PC-9 (cell line): Measurements from ENCODE around the gene SPDYA. TPM values are rescaled to one million over a fixed set of nuclear protein-coding genes. Genes with fewer than 3 reads are reported as not detected.
A peak's percentile ranks its signal among the peaks of the same experiment; 100 is the strongest.

ENCODE experiments used
- BruUV-seq: library from RNA; stranded (reverse); fragments of 400-500 nt; replicated peaks from 2 replicates; lab custom pipeline; 2021; lab: Mats Ljungman, UMichigan
- CTCF ChIA-PET: fragments of 300-600 bp; sonication (Branson Sonifier 250); formaldehyde crosslinking; loops from one replicate; lab custom pipeline; 2022; ENCODE audit warnings: antibody characterized with exemption; lab: Charles Lee
- POLR2A ChIA-PET: fragments of 300-600 bp; sonication (Branson Sonifier 250); formaldehyde crosslinking; loops from one replicate; lab custom pipeline; 2022; ENCODE audit warnings: antibody characterized with exemption; ENCODE audit not compliant: unreplicated experiment; lab: Charles Lee
- DNase-seq, 2 experiments: peaks; one replicate each; pipeline versions ENCODE4 v3.0.0 to v3.0.0-alpha.2; 2015 to 2022; ENCODE audit warnings: mixed read lengths in 1 of 2
- H2AFZ ChIP-seq: fragments of 200-600 bp; sonication (generic); 2 replicates; pipeline ENCODE4 v1.8.1; 2017; ENCODE audit warnings: antibody characterized with exemption
- H3F3A ChIP-seq: fragments of 200-600 bp; sonication (generic); 2 replicates; pipeline ENCODE4 v1.8.1; 2017; ENCODE audit warnings: antibody characterized with exemption, mild to moderate bottlenecking, low read depth; ENCODE audit not compliant: insufficient read depth
- H3K27ac ChIP-seq: fragments of 200-600 bp; sonication (generic); 2 replicates; pipeline ENCODE4 v1.6.1; 2016; ENCODE audit warnings: mixed run types
- H3K27me3 ChIP-seq: fragments of 200-600 bp; sonication (generic); 2 replicates; pipeline ENCODE4 v1.6.1; 2016; ENCODE audit warnings: low read depth, mixed run types; ENCODE audit not compliant: insufficient read depth
- H3K36me3 ChIP-seq: fragments of 200-600 bp; sonication (generic); 2 replicates; pipeline ENCODE4 v1.6.1; 2016; ENCODE audit warnings: low read depth, mixed run types
- H3K4me1 ChIP-seq: fragments of 200-600 bp; sonication (generic); replicated peaks from 2 replicates; pipeline ENCODE4 v1.6.1; 2016; ENCODE audit warnings: mixed run types; ENCODE audit not compliant: insufficient read depth
- H3K4me2 ChIP-seq: fragments of 200-600 bp; sonication (generic); 2 replicates; pipeline ENCODE4 v1.6.1; 2017; ENCODE audit warnings: mixed run types
- H3K4me3 ChIP-seq: fragments of 200-600 bp; sonication (generic); 2 replicates; pipeline ENCODE4 v1.6.1; 2016; ENCODE audit warnings: mixed run types
- H3K79me2 ChIP-seq: fragments of 200-600 bp; sonication (generic); 2 replicates; pipeline ENCODE4 v1.6.1; 2017; ENCODE audit warnings: low read depth, mixed run types
- H3K9me2 ChIP-seq: fragments of 200-600 bp; sonication (generic); 2 replicates; pipeline ENCODE4 v1.8.1; 2017; ENCODE audit warnings: mild to moderate bottlenecking; ENCODE audit not compliant: insufficient read depth
- H3K9me3 ChIP-seq: fragments of 200-600 bp; sonication (generic); 2 replicates; pipeline ENCODE4 v1.8.1; 2016; ENCODE audit warnings: low read depth; ENCODE audit not compliant: insufficient read depth
- H4K20me1 ChIP-seq: fragments of 200-600 bp; sonication (generic); 2 replicates; pipeline ENCODE4 v1.8.1; 2017; ENCODE audit not compliant: insufficient read depth
- CTCF ChIP-seq: fragments of 200-600 bp; sonication (generic); conservative IDR thresholded peaks from 2 replicates; pipeline ENCODE4 v1.6.1; 2017; ENCODE audit warnings: mixed run types, antibody characterized with exemption, mild to moderate bottlenecking, moderate library complexity
- EZH2 ChIP-seq: fragments of 200-600 bp; sonication (generic); IDR thresholded peaks from 2 replicates; pipeline ENCODE4 v1.8.0; 2017; ENCODE audit warnings: antibody characterized with exemption, low read depth
- intact Hi-C: fragments of 100-400 bp; cut with micrococcal nuclease; formaldehyde crosslinking; loops from one replicate; pipeline ENCODE4 v1.10.0; 2022; ENCODE audit not compliant: unreplicated experiment
- total RNA-seq: library from RNA; stranded (reverse); gene quantifications from 2 replicates; pipeline ENCODE4 v1.2.3, GENCODE V29; 2021

The SPDYA gene
- total RNA-seq, 1 experiment from 2014 or later = 1.9 TPM

- BruUV-seq = TSS peak; percentile 32
- peak overlapping the region; percentile 73; the same call in 1 of the 2 replicates for H2AFZ ChIP-seq
- no peaks in the 10 kb centered on the region for H3K27me3 ChIP-seq
Observed at GRCh38 chr2:28895189-28895893, 84.7 kb downstream of the SPDYA start.

GRCh38 chr2:28896906-28897305 is 86.3 kb downstream of the SPDYA start:
- H3K4me3 ChIP-seq = peak overlapping the region; percentile 98
- H3K79me2 ChIP-seq = peaks cover 75% of the 10 kb centered on the region
- peak overlapping the region; percentile 90 for H3K4me2 ChIP-seq
- TF ChIP-seq EZH2 (no peak), CTCF (no peak)
- H3K36me3 ChIP-seq = peaks cover 30% of the 10 kb centered on the region
- no TSS peak for BruUV-seq
- H3K9me3 ChIP-seq = no peaks in the 10 kb centered on the region
- ChIA-PET CTCF (no interaction called here), POLR2A (interaction anchor here (0.5 to 0.8 kb wide), 2 partner anchors 265 to 1573 kb away, joined by 3 to 8 read pairs; no protein-coding TSS in a partner anchor)
- no peak overlapping the region for H2AFZ ChIP-seq
- H4K20me1 ChIP-seq = peaks cover 64% of the 10 kb centered on the region
- peaks cover 21% of the 10 kb centered on the region for H3F3A ChIP-seq
- DNase-seq = peak; percentile 4 to 67
- 0 out of 2 replicates have a peak overlapping the region, but pooled peaks have one; percentile 58 for H3K27ac ChIP-seq
- no peaks in the 10 kb centered on the region for H3K27me3 ChIP-seq
- intact Hi-C loops = loop anchor here (10.0 kb wide), 1 partner anchor 332 kb away; no protein-coding TSS in a partner anchor
- H3K4me1 ChIP-seq = peaks cover 34% of the 10 kb centered on the region
- no peaks in the 10 kb centered on the region for H3K9me2 ChIP-seq

More at GRCh38 chr2:28895189-28895893, 84.7 kb downstream of the SPDYA start:
- Histone ChIP-seq H3F3A (peaks cover 6% of the 10 kb centered on the region), H3K4me3 (peak overlapping the region; percentile 98), H3K4me1 (peaks cover 34% of the 10 kb centered on the region), H3K9me2 (no peaks in the 10 kb centered on the region), H3K27ac (peak overlapping the region; percentile 58), H3K36me3 (peaks cover 22% of the 10 kb centered on the region), H4K20me1 (peaks cover 48% of the 10 kb centered on the region), H3K9me3 (no peaks in the 10 kb centered on the region), H3K79me2 (peaks cover 60% of the 10 kb centered on the region), H3K4me2 (peak overlapping the region; percentile 90)
- intact Hi-C loops = loop anchor here (10.0 kb wide), 1 partner anchor 331 kb away; no protein-coding TSS in a partner anchor
- ChIA-PET CTCF (no interaction called here), POLR2A (interaction anchor here (0.5 to 0.9 kb wide), 4 partner anchors 25 to 466 kb away, joined by 3 to 12 read pairs (median 4); partner anchors contain the start of gene TRMT61B)
- peak in 1 of 2 experiments; percentile 71 for DNase-seq
- TF ChIP-seq EZH2 (no peak), CTCF (no peak)

GRCh38 chr2:28898048-28898447 is 87.4 kb downstream of the SPDYA start:
- POLR2A ChIA-PET = no interaction called here
- H3K4me2 ChIP-seq = peak overlapping the region; percentile 90
- H3K27me3 ChIP-seq = no peaks in the 10 kb centered on the region
- peaks cover 33% of the 10 kb centered on the region for H3F3A ChIP-seq
- no peak for TF ChIP-seq CTCF
- TF ChIP-seq EZH2 = no peak
- H3K27ac ChIP-seq = no peak overlapping the region
- H3K4me3 ChIP-seq = peak overlapping the region; percentile 98; the same call in 1 of the 2 replicates
- H3K9me3 ChIP-seq = no peaks in the 10 kb centered on the region
- peaks cover 40% of the 10 kb centered on the region for H3K4me1 ChIP-seq
- DNase-seq = no peak
- H2AFZ ChIP-seq = no peak overlapping the region
- no TSS peak for BruUV-seq
- intact Hi-C loops = loop anchor here (10.0 kb wide), 1 partner anchor 333 kb away; no protein-coding TSS in a partner anchor
- H4K20me1 ChIP-seq = peaks cover 76% of the 10 kb centered on the region
- H3K9me2 ChIP-seq = no peaks in the 10 kb centered on the region
- CTCF ChIA-PET = no interaction called here
- peaks cover 41% of the 10 kb centered on the region for H3K36me3 ChIP-seq
- peaks cover 87% of the 10 kb centered on the region for H3K79me2 ChIP-seq

Other genes with a start within 250 kb of the SPDYA start
- 231 and 260 TPM in 2 replicates for gene PPP1CB, start 59.0 kb upstream of the SPDYA start, total RNA-seq
- 15.7 and 21.1 TPM in 2 replicates for gene TRMT61B, start 59.5 kb downstream of the SPDYA start, total RNA-seq
- 37.1 and 57.9 TPM in 2 replicates for gene WDR43, start 83.8 kb downstream of the SPDYA start, total RNA-seq
- 0.44 and 0.45 TPM in 2 replicates for gene TOGARAM2, start 170.5 kb downstream of the SPDYA start, total RNA-seq